IMR-90 (cell line): Measurements from ENCODE around the gene RNF32. TPM values are rescaled to one million over a fixed set of nuclear protein-coding genes. Genes with fewer than 3 reads are reported as not detected.

ENCODE experiments used
- ATAC-seq: fragments of 200-7000 bp; cut with Tn5 transposase; 2 replicates; pipeline ENCODE4 v1.9.1; 2020; ENCODE audit warnings: low read depth, mild to moderate bottlenecking, moderate library complexity
- BruUV-seq: library from RNA; stranded (reverse); fragments of 400-500 nt; replicated peaks from 2 replicates; lab custom pipeline; 2021; lab: Mats Ljungman, UMichigan
- CTCF ChIA-PET: fragments of 300-600 bp; formaldehyde crosslinking; extraction: SDS; loops from one replicate; lab custom pipeline; 2021; ENCODE audit warnings: antibody characterized with exemption; lab: Yijun Ruan, JAX
- POLR2A ChIA-PET: fragments of 300-600 bp; sonication (Branson Sonifier 250); formaldehyde crosslinking; loops from one replicate; lab custom pipeline; 2022; ENCODE audit warnings: antibody characterized with exemption; ENCODE audit not compliant: unreplicated experiment; lab: Charles Lee
- DNase-seq: peaks from one replicate; pipeline ENCODE4 v3.0.0; 2013
- H2AFZ ChIP-seq: replicated peaks from 2 replicates; pipeline ENCODE3; 2013; ENCODE audit warnings: low read length, mild to moderate bottlenecking; ENCODE audit not compliant: poor library complexity
- H2AK5ac ChIP-seq: 2 replicates; pipeline ENCODE4 v1.6.1; 2013; ENCODE audit warnings: low read depth, low read length, inconsistent platforms
- H2AK9ac ChIP-seq: replicated peaks from 2 replicates; pipeline ENCODE3; 2013; ENCODE audit warnings: mild to moderate bottlenecking, low read depth, low read length, moderate library complexity; ENCODE audit not compliant: poor library complexity
- H2BK120ac ChIP-seq: 2 replicates; pipeline ENCODE4 v1.6.1; 2013; ENCODE audit warnings: low read depth, low read length, inconsistent platforms
- H2BK15ac ChIP-seq: 3 replicates; pipeline ENCODE4 v1.6.1; 2013; ENCODE audit warnings: low read depth, low read length, inconsistent platforms
- H2BK20ac ChIP-seq: 2 replicates; pipeline ENCODE4 v1.6.1; 2013; ENCODE audit warnings: low read depth, mild to moderate bottlenecking, inconsistent platforms, low read length, moderate library complexity
- H2BK5ac ChIP-seq: 2 replicates; pipeline ENCODE4 v1.6.1; 2013; ENCODE audit warnings: mild to moderate bottlenecking, low read depth, low read length, inconsistent platforms; ENCODE audit not compliant: poor library complexity, severe bottlenecking
- H3K14ac ChIP-seq: replicated peaks from 2 replicates; pipeline ENCODE4 v1.6.1; 2013; ENCODE audit warnings: low read depth, low read length, inconsistent platforms
- H3K18ac ChIP-seq: 2 replicates; pipeline ENCODE4 v1.6.1; 2013; ENCODE audit warnings: low read depth, low read length, control low read depth
- H3K23ac ChIP-seq: 2 replicates; pipeline ENCODE4 v1.6.1; 2013; ENCODE audit warnings: low read depth, low read length, inconsistent platforms
- H3K27ac ChIP-seq: 2 replicates; pipeline ENCODE4 v1.5.1; 2013; ENCODE audit warnings: mild to moderate bottlenecking, control low read depth, low read length; ENCODE audit not compliant: insufficient read depth
- H3K27me3 ChIP-seq: 2 replicates; pipeline ENCODE4 v1.6.1; 2013; ENCODE audit warnings: low read length; ENCODE audit not compliant: control insufficient read depth, insufficient read depth
- H3K36me3 ChIP-seq: 2 replicates; pipeline ENCODE4 v1.6.1; 2013; ENCODE audit warnings: low read length, mixed read lengths; ENCODE audit not compliant: control insufficient read depth, insufficient read depth
- H3K4ac ChIP-seq: 2 replicates; pipeline ENCODE4 v1.6.1; 2013; ENCODE audit warnings: low read depth, low read length, inconsistent platforms
- H3K4me1 ChIP-seq: 2 replicates; pipeline ENCODE4 v1.6.1; 2013; ENCODE audit warnings: low read length, mixed read lengths; ENCODE audit not compliant: control insufficient read depth, insufficient read depth
- H3K4me2 ChIP-seq: 2 replicates; pipeline ENCODE4 v1.6.1; 2013; ENCODE audit warnings: low read depth, mild to moderate bottlenecking, control low read depth, low read length, moderate library complexity
- H3K4me3 ChIP-seq: 2 replicates; pipeline ENCODE4 v1.5.1; 2013; ENCODE audit warnings: low read depth, mild to moderate bottlenecking, control low read depth, low read length, moderate library complexity; ENCODE audit not compliant: insufficient read depth
- H3K56ac ChIP-seq: 2 replicates; pipeline ENCODE4 v1.6.1; 2013; ENCODE audit warnings: low read length, inconsistent platforms; ENCODE audit not compliant: insufficient read depth; ENCODE audit errors: extremely low read depth
- H3K79me1 ChIP-seq, 2 experiments: 2 replicates each; pipeline ENCODE4 v1.6.1; 2013; ENCODE audit warnings: low read length in 2 of 2, inconsistent platforms in 1 of 2, low read depth in 1 of 2
- H3K9ac ChIP-seq: 2 replicates; pipeline ENCODE4 v1.6.1; 2013; ENCODE audit warnings: low read depth, low read length, control low read depth
- H3K9me1 ChIP-seq: 2 replicates; pipeline ENCODE4 v1.6.1; 2013; ENCODE audit warnings: low read length, inconsistent platforms; ENCODE audit not compliant: insufficient read depth
- H3K9me3 ChIP-seq: 2 replicates; pipeline ENCODE4 v1.6.1; 2013; ENCODE audit warnings: low read length; ENCODE audit not compliant: control insufficient read depth, insufficient read depth
- H4K20me1 ChIP-seq: 2 replicates; pipeline ENCODE4 v1.6.1; 2013; ENCODE audit warnings: low read length, inconsistent platforms; ENCODE audit not compliant: insufficient read depth
- H4K5ac ChIP-seq: 2 replicates; pipeline ENCODE4 v1.6.1; 2013; ENCODE audit warnings: mild to moderate bottlenecking, low read depth, low read length, control low read depth
- H4K8ac ChIP-seq, 2 experiments: 2 replicates each; pipeline ENCODE4 v1.6.1; 2013; ENCODE audit warnings: low read depth in 2 of 2, low read length in 2 of 2, control low read depth in 1 of 2, inconsistent platforms in 1 of 2
- H4K91ac ChIP-seq: 2 replicates; pipeline ENCODE4 v1.6.1; 2013; ENCODE audit warnings: low read depth, low read length, inconsistent platforms; ENCODE audit not compliant: insufficient read depth
- BHLHE40 ChIP-seq: fragments of 150-350 bp; IDR thresholded peaks from 2 replicates; pipeline ENCODE4 v1.6.1; 2016; ENCODE audit warnings: mild to moderate bottlenecking, low read depth, low read length
- CHD1 ChIP-seq: IDR thresholded peaks from 2 replicates; pipeline ENCODE4 v1.6.1; 2012; ENCODE audit warnings: low read depth, low read length, improper control_type of control experiment
- FOS ChIP-seq: fragments of 150-350 bp; IDR thresholded peaks from 2 replicates; pipeline ENCODE4 v1.6.1; 2016; ENCODE audit warnings: low read depth, low read length
- MAFK ChIP-seq: IDR thresholded peaks from 2 replicates; pipeline ENCODE4 v1.6.1; 2012; ENCODE audit warnings: low read depth, low read length, improper control_type of control experiment
- MAZ ChIP-seq: IDR thresholded peaks from 2 replicates; pipeline ENCODE4 v1.6.1; 2012; ENCODE audit warnings: low read depth, mild to moderate bottlenecking, low read length, improper control_type of control experiment, moderate library complexity, borderline replicate concordance
- MXI1 ChIP-seq: IDR thresholded peaks from 2 replicates; pipeline ENCODE4 v1.6.1; 2012; ENCODE audit warnings: low read depth, mild to moderate bottlenecking, low read length, moderate library complexity, borderline replicate concordance
- NFE2L2 ChIP-seq: fragments of 150-350 bp; IDR thresholded peaks from 2 replicates; pipeline ENCODE4 v1.6.1; 2016; ENCODE audit warnings: low read depth, mild to moderate bottlenecking, low read length
- POLR2A ChIP-seq: IDR thresholded peaks from 2 replicates; pipeline ENCODE4 v1.6.1; 2012; ENCODE audit warnings: mild to moderate bottlenecking, low read depth, low read length
- RAD21 ChIP-seq: IDR thresholded peaks from 2 replicates; pipeline ENCODE4 v1.6.1; 2012; ENCODE audit warnings: low read length, improper control_type of control experiment
- RCOR1 ChIP-seq: IDR thresholded peaks from 2 replicates; pipeline ENCODE4 v1.6.1; 2012; ENCODE audit warnings: mild to moderate bottlenecking, low read length, improper control_type of control experiment; ENCODE audit not compliant: insufficient replicate concordance
- RFX5 ChIP-seq: IDR thresholded peaks from 2 replicates; pipeline ENCODE4 v1.8.0; 2012; ENCODE audit warnings: low read depth, mild to moderate bottlenecking, low read length, moderate library complexity
- SMC3 ChIP-seq: fragments of 150-350 bp; IDR thresholded peaks from 2 replicates; pipeline ENCODE4 v1.6.1; 2016; ENCODE audit warnings: low read depth, mild to moderate bottlenecking, antibody characterized with exemption, low read length, moderate library complexity
- USF2 ChIP-seq: fragments of 150-350 bp; IDR thresholded peaks from 2 replicates; pipeline ENCODE4 v1.6.1; 2017; ENCODE audit warnings: mild to moderate bottlenecking, antibody characterized with exemption, low read length, low read depth
- WGBS, 2 experiments: methylation state at CpG; one replicate each; pipeline versions ENCODE4 v1.1.5 to v1.1.7; 2013; ENCODE audit warnings: missing lambda C conversion rate in 2 of 2; ENCODE audit not compliant: insufficient read length in 1 of 2; ENCODE audit errors: extremely low coverage in 2 of 2; 5-methylcytosine and 5-hydroxymethylcytosine counted together
- dilution Hi-C: fragments of 300-500 bp; cut with HindIII; formaldehyde crosslinking; loops from one replicate; pipeline ENCODE4 v1.14.3; 2018; ENCODE audit warnings: low sequenced_read_pairs; ENCODE audit not compliant: unreplicated experiment
- in situ Hi-C: fragments of 300-500 bp; cut with MboI; formaldehyde crosslinking; loops from 3 replicates; pipeline ENCODE4 v1.14.3; 2019; ENCODE audit warnings: low sequenced_read_pairs, inconsistent platforms, mixed read lengths
- intact Hi-C: fragments of 100-400 bp; cut with micrococcal nuclease; formaldehyde crosslinking; loops from 2 replicates; pipeline ENCODE4 v1.10.0; 2022
- polyA plus RNA-seq, 3 experiments: library from polyadenylated mRNA; depleted of rRNA; stranded (reverse); fragments of >200 nt; gene quantifications; 2 replicates each; pipeline ENCODE4 v1.2.3, GENCODE V29; 2012; ENCODE audit warnings: low replicate concordance in 1 of 3
- total RNA-seq: library from RNA; depleted of rRNA; stranded (reverse); fragments of >200 nt; gene quantifications from 2 replicates; pipeline ENCODE4 v1.2.3, GENCODE V29; 2012
- TF ChIP-seq, protein P1 (sequence below): fragments of 150-350 bp; IDR thresholded peaks from 2 replicates; pipeline ENCODE4 v1.6.1; 2016; ENCODE audit warnings: low read depth, mild to moderate bottlenecking, low read length, moderate library complexity, borderline replicate concordance
- TF ChIP-seq, protein P2 (sequence below): conservative IDR thresholded peaks from 2 replicates; pipeline ENCODE4 v1.5.1; 2012; ENCODE audit warnings: mild to moderate bottlenecking, low read depth, low read length, improper control_type of control experiment

Gene RNF32
- total and polyA plus RNA-seq, 2 of the 4 experiments (the other 2 are of a cell fraction): 0.36 to 0.63 TPM

- Histone ChIP-seq H3K79me1 (no peaks in the 10 kb centered on the region), H2BK120ac (no peak overlapping the region), H3K9me1 (peaks cover 4% of the 10 kb centered on the region), H3K36me3 (no peaks in the 10 kb centered on the region), H3K27me3 (no peaks in the 10 kb centered on the region), H3K9ac (no peak overlapping the region), H2BK20ac (no peak overlapping the region), H3K56ac (no peak overlapping the region), H3K23ac (no peak overlapping the region), H3K9me3 (no peaks in the 10 kb centered on the region), H4K91ac (no peak overlapping the region), H3K27ac (no peak overlapping the region), H2AK9ac (no peak overlapping the region), H2AK5ac (no peak overlapping the region), H4K5ac (no peak overlapping the region), H2BK15ac (no peak overlapping the region), H3K4me2 (no peak overlapping the region), H3K14ac (no peak overlapping the region), H4K20me1 (no peaks in the 10 kb centered on the region), H2BK5ac (no peak overlapping the region), H3K4me3 (no peak overlapping the region), H3K18ac (no peak overlapping the region), H2AFZ (no peak overlapping the region), H3K4ac (no peak overlapping the region), H3K4me1 (no peaks in the 10 kb centered on the region; the same call in 1 of the 2 replicates), H4K8ac (no peak overlapping the region)
- no CpG with 5 or more reads among the region's 10 CpGs for WGBS, 2 experiments
- DNase-seq: no peak
- in situ Hi-C loops (no loop called here), dilution Hi-C loops (no loop called here), intact Hi-C loops (loop anchor here (5.0 kb wide), 1 partner anchor 857 kb away; no protein-coding TSS in a partner anchor)
- CTCF ChIA-PET: interaction anchor here (0.5 to 0.8 kb wide), 3 partner anchors 74 to 287 kb away, joined by 3 to 6 read pairs (median 3); no protein-coding TSS in a partner anchor
- BruUV-seq: no TSS peak
- POLR2A ChIA-PET: no interaction called here
- no peak for ATAC-seq
- TF ChIP-seq USF2: no peak
- TF ChIP-seq FOS: no peak
- no peak for TF ChIP-seq MXI1
- no peak for TF ChIP-seq SMC3
- TF ChIP-seq RFX5: no peak
- TF ChIP-seq RAD21: no peak
- no peak for TF ChIP-seq MAZ
- no peak for TF ChIP-seq NFE2L2
- TF ChIP-seq MAFK: no peak
- no peak for TF ChIP-seq POLR2A
- TF ChIP-seq, protein P1, sequence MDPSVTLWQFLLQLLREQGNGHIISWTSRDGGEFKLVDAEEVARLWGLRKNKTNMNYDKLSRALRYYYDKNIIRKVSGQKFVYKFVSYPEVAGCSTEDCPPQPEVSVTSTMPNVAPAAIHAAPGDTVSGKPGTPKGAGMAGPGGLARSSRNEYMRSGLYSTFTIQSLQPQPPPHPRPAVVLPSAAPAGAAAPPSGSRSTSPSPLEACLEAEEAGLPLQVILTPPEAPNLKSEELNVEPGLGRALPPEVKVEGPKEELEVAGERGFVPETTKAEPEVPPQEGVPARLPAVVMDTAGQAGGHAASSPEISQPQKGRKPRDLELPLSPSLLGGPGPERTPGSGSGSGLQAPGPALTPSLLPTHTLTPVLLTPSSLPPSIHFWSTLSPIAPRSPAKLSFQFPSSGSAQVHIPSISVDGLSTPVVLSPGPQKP: no peak
- no peak for TF ChIP-seq RCOR1
- no peak for TF ChIP-seq CHD1
- TF ChIP-seq BHLHE40: no peak
- TF ChIP-seq, protein P2, sequence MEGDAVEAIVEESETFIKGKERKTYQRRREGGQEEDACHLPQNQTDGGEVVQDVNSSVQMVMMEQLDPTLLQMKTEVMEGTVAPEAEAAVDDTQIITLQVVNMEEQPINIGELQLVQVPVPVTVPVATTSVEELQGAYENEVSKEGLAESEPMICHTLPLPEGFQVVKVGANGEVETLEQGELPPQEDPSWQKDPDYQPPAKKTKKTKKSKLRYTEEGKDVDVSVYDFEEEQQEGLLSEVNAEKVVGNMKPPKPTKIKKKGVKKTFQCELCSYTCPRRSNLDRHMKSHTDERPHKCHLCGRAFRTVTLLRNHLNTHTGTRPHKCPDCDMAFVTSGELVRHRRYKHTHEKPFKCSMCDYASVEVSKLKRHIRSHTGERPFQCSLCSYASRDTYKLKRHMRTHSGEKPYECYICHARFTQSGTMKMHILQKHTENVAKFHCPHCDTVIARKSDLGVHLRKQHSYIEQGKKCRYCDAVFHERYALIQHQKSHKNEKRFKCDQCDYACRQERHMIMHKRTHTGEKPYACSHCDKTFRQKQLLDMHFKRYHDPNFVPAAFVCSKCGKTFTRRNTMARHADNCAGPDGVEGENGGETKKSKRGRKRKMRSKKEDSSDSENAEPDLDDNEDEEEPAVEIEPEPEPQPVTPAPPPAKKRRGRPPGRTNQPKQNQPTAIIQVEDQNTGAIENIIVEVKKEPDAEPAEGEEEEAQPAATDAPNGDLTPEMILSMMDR: no peak
Measured at GRCh38 chr7:156654511-156655234, 14.1 kb downstream of the RNF32 start.
